IPS-15b (cell line): ENCODE results near the gene HAUS7.

Experiments used
- H3K27me3 ChIP-seq: one replicate; pipeline ENCODE4 v1.6.1; 2013; ENCODE audit warnings: low read length; ENCODE audit not compliant: control insufficient read depth, insufficient read depth
- H3K36me3 ChIP-seq: one replicate; pipeline ENCODE4 v1.6.1; 2013; ENCODE audit warnings: low read length; ENCODE audit not compliant: control insufficient read depth, insufficient read depth
- H3K4me1 ChIP-seq: one replicate; pipeline ENCODE4 v1.6.1; 2013; ENCODE audit warnings: mild to moderate bottlenecking, low read length; ENCODE audit not compliant: control insufficient read depth, insufficient read depth
- H3K4me3 ChIP-seq: one replicate; pipeline ENCODE4 v1.5.1; 2013; ENCODE audit warnings: low read depth, low read length
- H3K9ac ChIP-seq: one replicate; pipeline ENCODE4 v1.6.1; 2013; ENCODE audit warnings: low read depth, mild to moderate bottlenecking, low read length
- H3K9me3 ChIP-seq: one replicate; pipeline ENCODE4 v1.6.1; 2013; ENCODE audit warnings: mild to moderate bottlenecking, low read length; ENCODE audit not compliant: control insufficient read depth, insufficient read depth

Gene HAUS7

DNA sequence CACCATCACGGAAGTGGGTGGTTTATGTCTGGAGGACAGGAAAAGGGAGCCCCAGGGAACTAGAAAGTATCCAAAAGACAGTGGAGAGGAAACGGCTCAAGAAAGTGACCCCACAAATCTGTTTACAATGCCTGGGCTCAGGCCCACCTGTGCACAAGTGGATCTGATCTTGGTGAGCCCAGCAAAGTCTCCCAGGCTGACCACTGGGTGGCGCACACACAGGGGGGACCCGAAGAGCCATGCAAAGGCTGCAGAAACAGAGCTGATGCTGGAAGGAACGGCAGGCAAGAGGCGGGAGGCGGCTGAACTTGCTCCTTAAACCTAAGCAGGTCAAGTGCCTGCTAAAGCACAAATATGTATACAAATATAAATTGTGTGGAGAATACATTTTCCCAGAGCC is 9.6 kb downstream of the HAUS7 start:
- Histone ChIP-seq H3K27me3 (no peaks in the 10 kb centered on the region), H3K4me1 (no peaks in the 10 kb centered on the region), H3K4me3 (no peak overlapping the region), H3K9me3 (no peaks in the 10 kb centered on the region), H3K36me3 (peaks cover 20% of the 10 kb centered on the region), H3K9ac (no peak overlapping the region)

DNA sequence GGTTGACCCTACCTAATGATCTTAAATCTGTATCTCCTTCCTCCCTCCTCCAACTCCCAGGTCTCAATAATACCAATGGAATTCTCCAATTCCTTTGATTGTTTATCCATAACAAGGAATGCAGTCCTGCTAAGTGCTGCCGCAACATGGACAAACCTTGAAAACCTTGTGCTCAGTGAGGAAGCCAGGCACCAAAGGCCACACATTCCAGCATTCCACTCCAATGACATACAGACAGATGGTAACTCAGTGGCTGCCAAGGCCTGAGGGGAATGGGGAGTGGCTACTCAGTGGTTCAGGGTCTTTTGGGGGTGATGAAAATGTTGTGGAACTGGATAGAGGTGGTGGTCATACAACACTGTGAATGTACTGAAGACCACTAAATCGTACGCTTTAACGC is 10.4 kb downstream of the HAUS7 start:
- Histone ChIP-seq H3K27me3 (no peaks in the 10 kb centered on the region), H3K9me3 (no peaks in the 10 kb centered on the region), H3K9ac (no peak overlapping the region), H3K4me1 (no peaks in the 10 kb centered on the region), H3K36me3 (peaks cover 20% of the 10 kb centered on the region), H3K4me3 (no peak overlapping the region)

- Histone ChIP-seq H3K9ac (no peak overlapping the region), H3K4me1 (no peaks in the 10 kb centered on the region), H3K27me3 (no peaks in the 10 kb centered on the region), H3K4me3 (no peak overlapping the region), H3K36me3 (peaks cover 17% of the 10 kb centered on the region), H3K9me3 (no peaks in the 10 kb centered on the region)
These were observed 11.9 kb downstream of the HAUS7 start for GRCh38 chrX:153458476-153458875.

GRCh38 chrX:153457827-153458466 is 12.4 kb downstream of the HAUS7 start:
- Histone ChIP-seq H3K27me3 (no peaks in the 10 kb centered on the region), H3K9me3 (no peaks in the 10 kb centered on the region), H3K4me3 (no peak overlapping the region), H3K4me1 (no peaks in the 10 kb centered on the region), H3K36me3 (peaks cover 13% of the 10 kb centered on the region), H3K9ac (no peak overlapping the region)

DNA sequence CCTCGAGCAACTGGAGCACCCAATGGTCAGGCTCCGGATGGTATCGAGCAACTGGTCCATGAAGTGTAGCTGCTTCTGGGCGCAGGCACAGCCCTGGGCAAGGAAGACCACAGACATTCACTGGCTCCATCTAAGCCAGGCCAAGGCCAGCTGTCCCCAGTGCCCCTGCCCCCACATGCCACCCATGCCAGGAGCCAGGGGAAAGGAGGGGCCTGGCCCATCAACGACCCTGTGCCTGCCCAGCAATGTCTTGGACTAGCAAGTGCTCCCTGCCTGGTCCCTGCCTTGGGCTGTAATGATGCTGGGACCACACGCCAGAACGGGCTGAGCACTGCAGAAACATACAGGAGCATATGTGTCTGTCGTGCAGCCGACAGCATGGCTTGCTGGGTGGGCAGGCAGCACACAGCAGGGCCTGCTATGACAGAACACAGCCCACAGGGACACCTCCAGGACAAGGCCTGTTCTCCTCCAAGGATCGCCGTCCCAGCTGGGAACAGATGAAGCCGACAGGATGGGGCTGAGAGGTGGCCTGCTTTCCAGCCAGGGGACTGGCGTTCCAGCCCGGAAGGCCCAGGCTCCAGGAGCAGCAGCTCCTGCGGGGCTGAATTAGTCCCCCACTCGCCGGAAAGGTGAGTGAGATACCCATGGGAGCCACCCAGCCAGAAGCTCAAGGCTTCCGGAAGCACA is 13.1 kb downstream of the HAUS7 start:
- Histone ChIP-seq H3K36me3 (peaks cover 8% of the 10 kb centered on the region), H3K27me3 (no peaks in the 10 kb centered on the region), H3K9ac (no peak overlapping the region), H3K4me1 (no peaks in the 10 kb centered on the region), H3K4me3 (no peak overlapping the region), H3K9me3 (no peaks in the 10 kb centered on the region)

GRCh38 chrX:153456704-153457103 is 13.7 kb downstream of the HAUS7 start:
- Histone ChIP-seq H3K27me3 (no peaks in the 10 kb centered on the region), H3K4me3 (no peak overlapping the region), H3K4me1 (no peaks in the 10 kb centered on the region), H3K9ac (no peak overlapping the region), H3K9me3 (no peaks in the 10 kb centered on the region), H3K36me3 (peaks cover 6% of the 10 kb centered on the region)

DNA sequence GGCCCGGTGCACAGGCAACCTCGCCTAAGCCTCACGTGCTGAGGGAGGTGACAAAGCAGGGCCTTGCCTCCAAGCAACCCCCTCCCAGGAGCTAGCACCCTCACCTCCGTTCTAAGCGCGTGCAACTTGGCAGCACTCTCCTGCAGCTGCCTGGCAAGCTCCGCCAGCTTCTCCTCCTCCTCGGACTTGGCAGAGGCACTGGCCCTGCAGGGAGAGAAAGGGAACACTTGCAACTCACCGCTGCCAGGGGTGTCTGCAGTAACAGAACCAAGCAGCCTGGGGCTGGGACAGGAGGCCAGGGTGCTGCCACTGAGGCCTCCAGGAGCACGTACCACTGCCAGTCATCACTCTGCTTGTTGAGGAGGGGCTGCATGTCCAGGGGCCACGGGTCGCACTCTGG is 14.2 kb downstream of the HAUS7 start:
- Histone ChIP-seq H3K9ac (no peak overlapping the region), H3K4me3 (no peak overlapping the region), H3K9me3 (no peaks in the 10 kb centered on the region), H3K36me3 (peaks cover 6% of the 10 kb centered on the region), H3K27me3 (no peaks in the 10 kb centered on the region), H3K4me1 (no peaks in the 10 kb centered on the region)

GRCh38 chrX:153455571-153455970 is 14.8 kb downstream of the HAUS7 start:
- Histone ChIP-seq H3K4me3 (no peak overlapping the region), H3K9me3 (no peaks in the 10 kb centered on the region), H3K27me3 (no peaks in the 10 kb centered on the region), H3K36me3 (peaks cover 6% of the 10 kb centered on the region), H3K9ac (no peak overlapping the region), H3K4me1 (no peaks in the 10 kb centered on the region)

DNA sequence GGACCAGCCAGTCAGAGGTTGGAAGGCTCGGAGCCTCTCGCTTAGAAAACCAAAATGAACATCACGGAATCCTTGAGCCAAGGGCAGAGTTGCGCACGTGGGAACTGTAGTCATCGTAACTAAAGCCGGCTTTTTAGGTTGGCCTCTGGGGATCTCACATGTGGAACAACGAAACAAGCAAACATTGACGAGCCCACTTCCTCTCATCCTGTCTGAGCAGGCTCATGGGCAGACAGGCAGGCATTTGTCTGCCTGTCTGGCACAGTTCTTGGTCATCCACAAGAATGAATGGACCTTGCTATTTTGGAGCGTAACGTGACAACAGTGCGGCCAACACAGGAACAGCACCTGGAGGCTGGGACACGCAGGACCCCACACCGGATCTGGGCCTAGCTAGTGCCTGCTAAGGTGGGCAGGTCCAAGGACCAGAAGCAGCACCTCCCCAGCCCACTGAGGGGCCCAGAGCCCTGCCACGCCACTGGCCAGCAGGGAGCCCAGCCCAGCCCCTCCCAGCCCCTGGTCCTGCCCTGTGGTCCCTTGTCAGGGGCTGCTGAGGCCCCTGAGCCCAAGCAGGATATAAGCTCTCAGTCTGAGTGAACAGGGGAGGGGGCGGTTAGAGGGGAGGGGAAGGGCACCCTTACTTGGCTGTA is 15.3 kb downstream of the HAUS7 start:
- Histone ChIP-seq H3K4me3 (no peak overlapping the region), H3K36me3 (peaks cover 6% of the 10 kb centered on the region), H3K9ac (no peak overlapping the region), H3K27me3 (no peaks in the 10 kb centered on the region), H3K4me1 (no peaks in the 10 kb centered on the region), H3K9me3 (no peaks in the 10 kb centered on the region)

GRCh38 chrX:153450949-153451277 is 19.5 kb downstream of the HAUS7 start:
- no peaks in the 10 kb centered on the region for H3K4me1 ChIP-seq
- H3K27me3 ChIP-seq, result no peaks in the 10 kb centered on the region
- H3K36me3 ChIP-seq, result no peaks in the 10 kb centered on the region
- peaks cover 4% of the 10 kb centered on the region for H3K9me3 ChIP-seq
- H3K9ac ChIP-seq, result no peak overlapping the region
- no peak overlapping the region for H3K4me3 ChIP-seq

GRCh38 chrX:153450114-153450948 is 20.0 kb downstream of the HAUS7 start:
- Histone ChIP-seq H3K27me3 (no peaks in the 10 kb centered on the region), H3K9ac (no peak overlapping the region), H3K4me1 (no peaks in the 10 kb centered on the region), H3K36me3 (no peaks in the 10 kb centered on the region), H3K9me3 (peaks cover 4% of the 10 kb centered on the region), H3K4me3 (no peak overlapping the region)
